GM12878 (cell line): ENCODE measurements around the gene TMEM196. TPM values are rescaled to one million over a fixed set of nuclear protein-coding genes. Genes with fewer than 3 reads are reported as not detected.

Experiments
- ATAC-seq: fragments of 200-7000 bp; cut with Tn5 transposase; 3 replicates; pipeline ENCODE4 v1.9.1; 2020; ENCODE audit warnings: mild to moderate bottlenecking, moderate library complexity
- BruUV-seq: library from RNA; stranded (reverse); fragments of 400-500 nt; replicated peaks from 2 replicates; lab custom pipeline; 2021; lab: Mats Ljungman, UMichigan
- CTCF ChIA-PET: fragments of 300-600 bp; sonication (Branson Sonifier 250); formaldehyde crosslinking; extraction: SDS; loops from one replicate; lab custom pipeline; 2021; ENCODE audit warnings: inconsistent platforms; lab: Yijun Ruan, JAX
- POLR2A ChIA-PET: fragments of 350-600 bp; formaldehyde crosslinking; extraction: SDS; loops from one replicate; lab custom pipeline; 2021; ENCODE audit warnings: inconsistent platforms; lab: Charles Lee
- RAD21 ChIA-PET: fragments of 300-600 bp; sonication (Branson Sonifier 250); formaldehyde crosslinking; loops from one replicate; lab custom pipeline; 2023; ENCODE audit warnings: antibody characterized with exemption; ENCODE audit not compliant: unreplicated experiment; lab: Charles Lee
- SMC1A ChIA-PET: fragments of 300-600 bp; sonication (Branson Sonifier 250); formaldehyde crosslinking; loops from one replicate; lab custom pipeline; 2023; ENCODE audit not compliant: unreplicated experiment, uncharacterized antibody; lab: Charles Lee
- DNase-seq: peaks from one replicate; pipeline ENCODE4 v3.0.0-alpha.2; 2011; ENCODE audit warnings: low read depth, low spot score
- FAIRE-seq: peaks from 3 replicates; lab custom pipeline; 2011; peaks lifted over from hg19 to GRCh38; lab: Jason Lieb, UNC
- H2AFZ ChIP-seq: 2 replicates; pipeline ENCODE4 v1.6.0; 2011; ENCODE audit warnings: low read depth, low read length, control low read depth; ENCODE audit not compliant: control insufficient read depth
- H3K27ac ChIP-seq: 2 replicates; pipeline ENCODE4 v1.5.1; 2011; ENCODE audit warnings: control low read depth; ENCODE audit not compliant: control insufficient read depth, insufficient read depth
- H3K27me3 ChIP-seq, 2 experiments: replicated peaks in 1 of 2; 2 replicates each; pipeline versions ENCODE4 v1.6.0 to v1.6.1; 2011; ENCODE audit warnings: low read length in 1 of 2; ENCODE audit not compliant: control insufficient read depth in 2 of 2, insufficient read depth in 2 of 2
- H3K36me3 ChIP-seq, 2 experiments: 2 replicates each; pipeline ENCODE4 v1.5.1; 2011; ENCODE audit warnings: low read length in 1 of 2; ENCODE audit not compliant: control insufficient read depth in 2 of 2, insufficient read depth in 2 of 2
- H3K4me1 ChIP-seq: 2 replicates; pipeline ENCODE4 v1.6.1; 2011; ENCODE audit warnings: mild to moderate bottlenecking, low read length, moderate library complexity, mixed read lengths; ENCODE audit not compliant: control insufficient read depth, insufficient read depth
- H3K4me2 ChIP-seq: 2 replicates; pipeline ENCODE4 v1.6.0; 2011; ENCODE audit warnings: control low read depth; ENCODE audit not compliant: control insufficient read depth, insufficient read depth
- H3K4me3 ChIP-seq: fragments of 200-600 bp; sonication (generic); 2 replicates; pipeline ENCODE4 v1.5.1; 2016
- H3K79me2 ChIP-seq: 2 replicates; pipeline ENCODE4 v1.6.0; 2011; ENCODE audit warnings: low read length; ENCODE audit not compliant: control insufficient read depth, insufficient read depth
- H3K9ac ChIP-seq: 2 replicates; pipeline ENCODE4 v1.8.0; 2011; ENCODE audit warnings: low read length, control low read depth, mixed read lengths; ENCODE audit not compliant: control insufficient read depth, insufficient read depth
- H3K9me3 ChIP-seq: replicated peaks from 3 replicates; pipeline ENCODE4 v1.5.1; 2011; ENCODE audit warnings: mild to moderate bottlenecking, low read length; ENCODE audit not compliant: control insufficient read depth, insufficient read depth
- H4K20me1 ChIP-seq: 2 replicates; pipeline ENCODE4 v1.6.0; 2011; ENCODE audit not compliant: control insufficient read depth, insufficient read depth
- CEBPB ChIP-seq, 2 experiments: fragments of 150-350 bp in 1 of 2; IDR thresholded peaks; 2 replicates each; pipeline ENCODE4 v1.6.1; 2012 to 2014; ENCODE audit warnings: low read depth in 2 of 2, low read length in 2 of 2, borderline replicate concordance in 1 of 2, inconsistent platforms in 1 of 2
- ELK1 ChIP-seq: IDR thresholded peaks from 2 replicates; pipeline ENCODE4 v1.6.1; 2012; ENCODE audit warnings: low read depth, low read length, improper control_type of control experiment
- FOXM1 ChIP-seq: IDR thresholded peaks from 2 replicates; pipeline ENCODE4 v1.6.1; 2012; ENCODE audit warnings: low read depth, mild to moderate bottlenecking, inconsistent platforms, low read length, moderate library complexity
- MYB ChIP-seq: fragments of 150-350 bp; IDR thresholded peaks from 2 replicates; pipeline ENCODE4 v1.6.1; 2014; ENCODE audit warnings: mild to moderate bottlenecking, low read depth, low read length, borderline replicate concordance
- POLR2AphosphoS2 ChIP-seq: IDR thresholded peaks from 2 replicates; pipeline ENCODE4 v1.6.1; 2011; ENCODE audit warnings: low read depth, mild to moderate bottlenecking, low read length, improper control_type of control experiment, moderate library complexity
- RB1 ChIP-seq: fragments of 450-650 bp; formaldehyde crosslinking; IDR thresholded peaks from 2 replicates; pipeline ENCODE4 v1.6.1; 2017; ENCODE audit warnings: mild to moderate bottlenecking, borderline replicate concordance
- RCOR1 ChIP-seq: conservative IDR thresholded peaks from 2 replicates; pipeline ENCODE4 v1.6.1; 2012; ENCODE audit warnings: low read depth, low read length, improper control_type of control experiment
- RELA ChIP-seq: fragments of 450-650 bp; IDR thresholded peaks from 2 replicates; pipeline ENCODE4 v1.8.0; 2014; ENCODE audit warnings: borderline replicate concordance; ENCODE audit not compliant: partially characterized antibody
- YY1 ChIP-seq: IDR thresholded peaks from 2 replicates; pipeline ENCODE4 v1.6.1; 2011; ENCODE audit warnings: low read depth, mild to moderate bottlenecking, low read length
- WGBS: methylation state at CpG from one replicate; pipeline ENCODE4 v1.1.6; 2016; ENCODE audit warnings: low lambda C conversion rate; ENCODE audit not compliant: insufficient replicate concordance, insufficient coverage; ENCODE audit errors: missing lambda C conversion rate; 5-methylcytosine and 5-hydroxymethylcytosine counted together
- in situ Hi-C: fragments of 300-500 bp; cut with MboI; formaldehyde crosslinking; loops from 9 replicates; pipeline ENCODE4 v1.14.3; 2018; ENCODE audit warnings: mixed read lengths
- intact Hi-C: fragments of 100-400 bp; cut with micrococcal nuclease; formaldehyde crosslinking; loops from one replicate; pipeline ENCODE4 v1.14.2; 2022; ENCODE audit not compliant: unreplicated experiment
- polyA plus RNA-seq, 11 experiments: library from polyadenylated mRNA; depleted of rRNA in 4 of 11; unstranded in 6 of 11; stranded (reverse) in 5 of 11; fragments of >200 nt; fragmentation: Nextera tagmentation in 4 of 11; fragmentation: Illumina TruSeq in 1 of 11; extraction: Ambion mirVana in 4 of 11; extraction: Trizol in 1 of 11; gene quantifications; 1 replicate in 1 of 11; 2 replicates in 10 of 11; pipeline versions ENCODE4 v1.2.1 to v1.2.3, GENCODE V29; 2011 to 2016; ENCODE audit warnings: inconsistent platforms in 2 of 11, missing spikeins in 2 of 11, low read depth in 1 of 11
- total RNA-seq, 4 experiments: library from RNA; depleted of rRNA in 3 of 4; stranded (reverse); fragments of >200 nt in 3 of 4; fragmentation: Illumina TruSeq in 1 of 4; extraction: Trizol in 1 of 4; gene quantifications; 2 replicates each; pipeline versions ENCODE4 v1.2.1 to v1.2.3, GENCODE V29; 2013 to 2021

TMEM196 gene
- total and polyA plus RNA-seq, 10 of the 15 experiments (the other 5 are each of a cell fraction or from before 2014, with no cell fraction given) = 0.04 TPM; not detected in 9

GRCh38 chr7:19708397-19709248, 64.8 kb downstream of the TMEM196 start, which contains the start of gene POLR1F (continued):
- TF ChIP-seq ELK1 (no peak), YY1 (peak; percentile 98), RCOR1 (no peak), POLR2AphosphoS2 (peak; percentile 52; the same call in 1 of the 2 replicates), FOXM1 (0 out of 2 replicates have a peak, but pooled peaks have one; percentile 26), CEBPB (IDR thresholded peaks at IDR 0.05; ENCODE audit: borderline replicate concordance in 1 of 2, low read depth in 2 of 2, low read length in 2 of 2) (no peak), MYB (no peak), RB1 (peak; percentile 97; the same call in 1 of the 2 replicates)

- Histone ChIP-seq H3K9me3 (no peaks in the 10 kb centered on the region), H3K9ac (no peak overlapping the region), H2AFZ (no peak overlapping the region), H3K4me2 (peak overlapping the region; percentile 66), H3K4me3 (peak overlapping the region; percentile 90), H3K36me3 (no peaks in the 10 kb centered on the region; a peak in 1 of 4 replicates), H3K27ac (no peak overlapping the region), H4K20me1 (no peaks in the 10 kb centered on the region), H3K27me3 (no peaks in the 10 kb centered on the region), H3K4me1 (0 out of 2 replicates have a peak, but pooled peaks cover 3% of the 10 kb centered on the region), H3K79me2 (peaks cover 35% of the 10 kb centered on the region)
- in situ Hi-C loops (no loop called here), intact Hi-C loops (loop anchor here (5.0 kb wide), 1 partner anchor 620 kb away; no protein-coding TSS in a partner anchor)
- FAIRE-seq = no peak
- BruUV-seq = no TSS peak
- RAD21 ChIA-PET = no interaction called here
- no peak for DNase-seq
- SMC1A ChIA-PET = interaction anchor here (1.2 kb wide), 1 partner anchor 11 kb away, joined by 3 read pairs; no protein-coding TSS in a partner anchor
- CTCF ChIA-PET = no interaction called here
- POLR2A ChIA-PET = no interaction called here
- no peak for ATAC-seq
- TF ChIP-seq RCOR1 = no peak
- TF ChIP-seq RELA = no peak
- WGBS = 79% methylated on average over 3 of the region's 3 CpGs
These were observed 66.2 kb downstream of the TMEM196 start for GRCh38 chr7:19707240-19707639.
